GM18873 (cell line): ENCODE measurements around the gene ZNF740.
A peak's percentile ranks its signal among the peaks of the same experiment; 100 is the strongest.

ENCODE experiments used
- ATAC-seq: cut with Tn5 transposase; IDR thresholded peaks from one replicate; pipeline ENCODE4 v1.9.1; 2021; ENCODE audit warnings: mild to moderate bottlenecking, moderate library complexity, moderate number of reproducible peaks; ENCODE audit not compliant: unreplicated experiment, low FRiP score

Gene ZNF740

GRCh38 chr12:53211476-53212381 is 31.2 kb downstream of the ZNF740 start:
- ATAC-seq, result no peak

GRCh38 chr12:53212931-53213330 is 32.4 kb downstream of the ZNF740 start:
- no peak for ATAC-seq

- ATAC-seq, result peak; percentile 39
Observed at GRCh38 chr12:53213348-53213747, 32.8 kb downstream of the ZNF740 start.

- no peak for ATAC-seq
Observed at GRCh38 chr12:53214221-53214620, 33.7 kb downstream of the ZNF740 start.

- ATAC-seq, result no peak
Observed at GRCh38 chr12:53214687-53215455, 34.3 kb downstream of the ZNF740 start.

- ATAC-seq, result no peak
Observed at GRCh38 chr12:53215497-53215896, 35.0 kb downstream of the ZNF740 start.

GRCh38 chr12:53217051-53217930 is 36.8 kb downstream of the ZNF740 start:
- no peak for ATAC-seq

GRCh38 chr12:53217931-53218307 is 37.4 kb downstream of the ZNF740 start:
- ATAC-seq, result no peak

GRCh38 chr12:53218551-53219291 is 38.2 kb downstream of the ZNF740 start:
- ATAC-seq, result no peak

- no peak for ATAC-seq
Observed at GRCh38 chr12:53219292-53219955, 38.9 kb downstream of the ZNF740 start.

GRCh38 chr12:53219956-53220693 is 39.6 kb downstream of the ZNF740 start:
- peak; percentile 30 for ATAC-seq

- ATAC-seq, result peak; percentile 46
Observed at GRCh38 chr12:53220694-53221202, 40.2 kb downstream of the ZNF740 start.

- peak; percentile 28 for ATAC-seq
Observed at GRCh38 chr12:53221203-53222080, 40.9 kb downstream of the ZNF740 start.

GRCh38 chr12:53222170-53222721 is 41.7 kb downstream of the ZNF740 start:
- no peak for ATAC-seq

- ATAC-seq, result no peak
Observed at GRCh38 chr12:53222806-53223261, 42.3 kb downstream of the ZNF740 start.

GRCh38 chr12:53223389-53224060 is 43.0 kb downstream of the ZNF740 start:
- ATAC-seq, result no peak
